NCI-H2196 treated with DMSO at 0.1 percent for 48 hours (cell line): ENCODE results near the gene SPSB1.

Source experiments
- DNase-seq: peaks from one replicate; lab custom pipeline; 2025; ENCODE audit not compliant: unreplicated experiment; lab: John Stamatoyannopoulos, UW

Gene SPSB1

GRCh38 chr1:9278585-9279153 is 14.0 kb upstream of the SPSB1 start:
- no peak for DNase-seq

DNA sequence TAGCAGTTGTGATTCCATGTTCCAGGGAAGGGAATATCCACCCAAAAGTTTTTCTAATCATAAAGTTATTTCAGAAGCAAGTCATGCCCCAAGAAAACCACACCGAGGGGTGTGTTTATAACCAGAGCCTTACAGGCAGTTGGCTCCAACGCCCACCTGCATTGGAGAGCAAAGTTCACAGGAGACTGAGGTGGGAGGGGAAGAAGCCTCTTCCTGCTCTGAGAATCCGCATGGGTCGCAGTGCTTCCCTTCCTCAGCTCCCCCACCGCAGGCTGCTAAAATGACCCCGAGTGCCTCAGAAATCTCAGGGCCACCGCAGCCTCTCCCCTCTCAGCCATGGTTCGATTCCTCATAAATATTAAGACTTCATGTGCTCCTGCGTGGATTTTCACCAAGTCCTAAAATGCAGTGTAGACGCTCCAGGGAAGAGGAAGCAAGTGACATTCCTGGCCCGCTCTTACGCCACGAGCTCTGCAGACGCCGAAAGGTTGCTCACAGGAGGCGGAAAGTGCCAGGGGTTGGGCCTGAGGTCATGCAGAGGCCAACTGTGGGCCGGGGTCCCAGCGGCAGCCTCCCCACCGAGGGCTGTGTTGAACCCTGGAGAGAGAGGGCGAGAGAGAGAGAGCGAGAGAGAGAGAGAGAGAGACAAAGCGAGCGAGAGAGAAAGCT is 13.4 kb upstream of the SPSB1 start:
- DNase-seq = no peak

DNA sequence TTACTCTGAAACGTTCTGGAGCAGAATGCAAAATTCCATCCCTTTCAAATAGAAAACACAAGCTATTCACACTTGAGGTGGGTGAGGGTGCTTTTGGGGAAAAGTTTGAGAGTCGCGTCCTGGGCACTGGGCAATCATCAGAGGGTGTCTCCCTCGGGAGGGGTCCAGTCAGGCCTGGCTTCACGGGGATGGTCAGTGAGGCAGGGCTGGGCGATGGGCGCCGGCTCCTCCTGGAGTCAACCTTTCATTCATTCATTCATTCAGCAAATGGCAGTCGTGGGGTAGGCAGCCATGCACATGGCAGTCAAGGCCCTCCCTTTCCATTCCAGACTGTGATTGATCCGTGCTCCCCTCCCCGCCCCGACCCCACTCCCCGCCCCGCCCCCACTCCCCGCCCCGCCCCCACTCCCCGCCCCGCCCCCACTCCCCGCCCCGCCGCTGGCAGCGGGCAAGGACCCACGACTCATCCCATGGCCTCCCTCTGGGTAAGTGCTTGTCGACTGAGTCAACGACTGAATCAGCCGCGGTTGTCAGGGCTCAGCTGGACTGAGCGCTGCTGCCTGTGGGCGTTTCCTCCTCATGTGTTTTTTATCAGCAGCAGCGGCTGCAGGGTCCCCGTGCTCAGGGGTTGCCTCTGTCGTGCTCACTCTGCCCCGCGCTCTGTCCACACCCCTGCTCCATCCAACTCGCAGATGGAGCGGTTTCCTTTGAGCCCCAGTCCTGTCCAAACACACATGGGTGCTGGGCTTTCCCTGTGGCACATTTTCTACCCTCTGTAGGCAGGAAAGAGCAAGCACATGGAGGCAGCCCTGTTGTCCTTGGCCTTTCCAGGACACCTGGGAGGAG is 12.5 kb upstream of the SPSB1 start:
- DNase-seq = no peak

DNA sequence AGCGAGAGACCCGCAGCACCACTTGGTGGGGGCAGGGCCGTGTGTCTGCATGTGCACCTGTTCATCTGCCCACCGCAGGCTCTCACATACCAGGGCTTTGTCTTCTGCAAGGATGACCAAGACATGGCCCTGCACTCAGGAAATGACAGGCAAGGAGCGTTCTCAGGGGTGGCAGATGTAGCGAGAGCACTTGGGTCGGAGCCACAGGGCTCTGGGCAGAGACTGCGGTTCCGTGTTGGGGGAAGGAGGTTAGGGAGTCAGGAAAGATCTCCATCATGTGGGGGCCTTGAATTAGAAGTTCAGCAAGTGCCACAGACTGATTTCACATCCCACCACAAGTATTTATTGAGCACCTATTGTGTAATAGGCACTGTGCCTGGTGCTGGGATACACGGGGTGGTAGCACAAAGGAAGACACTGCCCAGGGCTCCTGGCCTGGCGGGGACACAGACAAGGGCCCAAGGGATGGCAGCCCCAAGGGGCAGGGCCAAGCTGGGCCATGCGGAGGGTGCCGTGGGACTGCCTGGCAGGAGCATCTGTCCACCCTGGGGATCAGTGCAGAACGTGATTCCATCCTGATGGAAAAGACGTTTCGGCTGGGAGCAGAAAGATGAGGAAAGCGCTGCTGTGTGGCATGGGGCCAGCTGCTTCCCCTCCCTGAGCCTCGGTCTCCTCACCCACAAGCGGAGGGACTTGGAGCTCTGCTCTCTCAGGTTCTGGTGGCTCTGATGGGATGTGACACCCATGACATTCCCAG is 11.4 kb upstream of the SPSB1 start:
- no peak for DNase-seq

GRCh38 chr1:9281908-9282695 is 10.6 kb upstream of the SPSB1 start:
- no peak for DNase-seq

GRCh38 chr1:9282696-9282955 is 10.1 kb upstream of the SPSB1 start:
- no peak for DNase-seq

GRCh38 chr1:9284061-9284460 is 8.6 kb upstream of the SPSB1 start:
- no peak for DNase-seq

- DNase-seq = no peak
These were observed 6.1 kb upstream of the SPSB1 start for GRCh38 chr1:9286556-9286955.

GRCh38 chr1:9289090-9289534 is 3.6 kb upstream of the SPSB1 start:
- no peak for DNase-seq

GRCh38 chr1:9289711-9290485 is 2.8 kb upstream of the SPSB1 start:
- DNase-seq = no peak

GRCh38 chr1:9291914-9292360 is 757 bp upstream of the SPSB1 start:
- no peak for DNase-seq

DNA sequence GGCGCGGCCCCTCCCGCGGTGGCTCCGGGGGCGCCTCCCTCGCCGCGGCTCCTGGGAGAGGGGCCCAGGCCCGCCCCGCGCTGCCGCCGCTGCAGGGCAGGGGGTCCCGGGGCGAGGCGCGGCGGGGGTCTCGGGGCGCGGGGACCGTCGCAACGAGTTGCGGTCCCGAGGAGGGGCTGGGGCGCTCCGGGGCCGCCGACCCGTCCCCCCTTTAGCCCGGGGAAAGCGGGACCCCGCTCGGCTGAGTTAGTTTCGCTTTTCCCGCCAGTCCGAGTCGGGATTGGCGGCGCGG is 493 bp downstream of the SPSB1 start:
- DNase-seq = no peak

GRCh38 chr1:9293533-9294404 is 1.1 kb downstream of the SPSB1 start:
- DNase-seq = no peak

DNA sequence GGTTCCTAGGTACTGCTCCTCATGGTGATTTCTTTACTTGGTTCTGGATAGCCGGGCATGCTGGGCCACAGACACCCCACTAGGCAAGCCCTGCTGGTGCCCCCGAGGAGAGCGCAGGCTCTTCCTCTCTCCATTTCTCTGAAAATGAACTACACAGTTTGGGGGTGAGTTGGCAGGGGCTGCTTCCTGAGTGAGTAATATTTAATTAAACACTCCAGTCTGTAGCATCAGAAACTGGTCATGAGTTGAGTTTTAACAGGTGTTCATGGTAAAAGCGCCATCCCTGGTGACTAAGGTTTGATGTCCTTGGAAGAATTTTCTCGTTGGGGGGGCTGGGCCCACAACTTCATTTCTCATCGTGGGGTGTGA is 1.7 kb downstream of the SPSB1 start:
- DNase-seq = no peak

DNA sequence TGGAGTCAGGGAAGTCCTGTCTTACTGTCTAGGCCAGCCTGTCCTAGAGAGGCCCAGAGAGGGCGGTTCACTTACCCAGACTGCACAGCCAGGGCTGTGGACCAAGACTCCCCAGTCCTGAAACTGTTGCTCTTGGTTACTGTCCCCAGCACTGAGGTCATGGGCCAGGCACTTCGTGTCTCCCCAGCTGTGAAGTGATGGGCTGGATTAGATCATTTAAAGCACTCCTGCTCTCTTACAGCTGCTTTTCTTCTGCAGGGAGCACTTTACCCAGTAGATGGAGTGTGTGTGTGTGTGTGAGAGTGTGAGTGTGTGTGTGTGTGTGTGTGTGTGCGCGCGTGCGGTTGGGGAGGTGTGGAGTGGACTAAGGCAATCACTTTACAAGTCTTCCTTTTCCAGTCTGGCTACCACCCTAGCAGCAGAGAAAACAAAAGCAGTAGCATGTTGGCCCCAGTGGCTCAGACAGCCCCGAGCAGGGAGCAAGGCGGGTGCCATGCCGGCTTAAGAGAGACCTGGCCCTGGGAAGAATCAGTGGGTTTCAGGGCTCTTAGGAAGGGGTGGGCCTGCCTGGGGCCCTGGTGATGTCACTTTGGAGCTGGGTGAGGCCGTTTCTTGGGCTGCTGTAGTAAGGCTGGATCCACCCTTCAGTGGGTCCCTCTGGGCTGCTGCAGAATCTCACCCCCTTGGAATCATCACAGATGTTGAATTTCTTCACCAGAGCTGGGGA is 2.4 kb downstream of the SPSB1 start:
- DNase-seq = no peak

DNA sequence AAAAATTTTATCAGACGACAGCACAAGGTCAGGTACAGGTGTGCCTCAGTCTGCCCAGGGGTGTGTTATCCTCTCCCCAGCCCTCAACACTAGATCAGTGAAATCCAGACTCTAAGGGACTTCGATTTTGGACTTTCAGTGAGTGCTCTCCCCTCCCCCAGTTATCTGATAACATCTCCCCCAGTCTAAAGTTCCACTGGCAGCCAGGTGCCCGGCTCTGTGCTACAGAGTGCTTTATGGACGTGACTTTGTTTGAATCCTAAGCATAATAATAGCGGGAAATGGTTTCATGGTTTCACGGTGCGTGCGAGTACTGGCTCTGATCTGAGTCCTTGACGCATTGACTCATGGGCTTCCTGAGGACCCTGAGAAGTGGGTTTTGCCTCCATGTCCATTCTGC is 3.2 kb downstream of the SPSB1 start:
- DNase-seq = no peak

DNA sequence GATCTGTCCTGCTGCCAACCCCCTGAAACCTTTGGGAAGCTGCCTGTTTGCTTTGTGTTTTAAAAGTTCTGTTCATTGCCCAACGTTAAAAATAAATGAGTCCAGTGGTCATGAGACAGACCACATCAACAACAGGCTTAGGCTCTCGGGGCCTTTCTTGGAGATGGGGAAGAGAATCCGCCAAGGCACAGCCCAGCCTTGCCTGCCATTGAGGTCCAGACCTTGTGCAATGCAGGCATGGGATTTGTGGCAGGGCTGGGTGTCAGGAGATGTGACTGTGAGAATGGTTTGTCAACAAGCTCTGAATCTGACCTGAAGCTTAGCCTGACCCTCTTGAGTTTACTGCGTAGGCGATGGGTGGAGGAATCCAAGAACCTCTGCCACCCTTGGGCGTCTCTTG is 4.2 kb downstream of the SPSB1 start:
- DNase-seq = no peak

GRCh38 chr1:9297831-9298230 is 5.1 kb downstream of the SPSB1 start:
- no peak for DNase-seq

GRCh38 chr1:9298282-9298681 is 5.6 kb downstream of the SPSB1 start:
- DNase-seq = no peak
